ENCODE results near the gene OXNAD1. TPM values are rescaled to one million over a fixed set of nuclear protein-coding genes. Genes with fewer than 3 reads are reported as not detected.

The OXNAD1 gene
- total RNA-seq, 5 donors from 2014 or later (not counting 1 experiment from before 2014, with no cell fraction given): 78.5 to 218 (median 101) TPM

GRCh38 chr3:16264174-16264707, 771 bp upstream of the OXNAD1 start:
- H3K36me3 Mint-ChIP-seq: peaks cover 9% of the 10 kb centered on the region
- H3K36me3 ChIP-seq (ENCODE audit: control insufficient read depth in 2 of 2, extremely low read depth in 1 of 2, insufficient read depth in 1 of 2, low read length in 1 of 2): peaks cover 0 to 13% of the 10 kb centered on the region in 2 donors
- ChIA-PET POLR2A (interaction anchor here (0.5 to 3.0 kb wide), 13 partner anchors 17 to 1165 kb away, joined by 3 to 31 read pairs (median 4); partner anchors contain the start of gene RBSN (in 1 of the 2)), CTCF (interaction anchor here (0.5 to 8.4 kb wide), 10 partner anchors 16 to 1166 kb away, joined by 3 to 120 read pairs (median 4); partner anchors contain the start of gene CAPN7 (in 1 of the 2))
- DNase-seq: peak in 3 of 35 experiments; percentile 8 to 15 (median 9)
- peaks cover 15 to 17% of the 10 kb centered on the region in 2 experiments for H3K4me1 ChIP-seq (ENCODE audit: control insufficient read depth in 1 of 2, extremely low read depth in 1 of 2, insufficient read depth in 2 of 2, low read length in 2 of 2)
- no peaks in the 10 kb centered on the region for H3K27me3 Mint-ChIP-seq
- peak overlapping the region; percentile 97 to 99 for H3K27ac Mint-ChIP-seq
- peaks cover 40 to 46% (median 45%) of the 10 kb centered on the region in 3 donors for H3K4me1 Mint-ChIP-seq
- no peaks in the 10 kb centered on the region for H3K9me3 ChIP-seq
- H3K27me3 ChIP-seq (replicated peaks in 1 of 2; ENCODE audit: control insufficient read depth in 2 of 2, extremely low read depth in 1 of 2, insufficient read depth in 2 of 2, low read length in 1 of 2): no peaks in the 10 kb centered on the region
- H3K4me3 ChIP-seq (ENCODE audit: control insufficient read depth in 1 of 2, extremely low read depth in 1 of 2, low read length in 1 of 2): peak overlapping the region; percentile 84 to 93
- H3K9me3 Mint-ChIP-seq: no peaks in the 10 kb centered on the region
- no peak for ATAC-seq (replicated peaks in 1 of 4)
- peak overlapping the region; percentile 84 for H3K27ac ChIP-seq (ENCODE audit: low read length)
- H3K4me3 Mint-ChIP-seq: peak overlapping the region; percentile 94 to 97 (median 95)
- 0% methylated on average over 7 of the region's 21 CpGs for WGBS (ENCODE audit: insufficient coverage)

GRCh38 chr3:16265455-16265786, 409 bp downstream of the OXNAD1 start:
- WGBS (ENCODE audit: insufficient coverage): no CpG with 5 or more reads among the region's 6 CpGs
- no peaks in the 10 kb centered on the region for H3K9me3 ChIP-seq
- no peaks in the 10 kb centered on the region for H3K27me3 Mint-ChIP-seq
- no peaks in the 10 kb centered on the region for H3K9me3 Mint-ChIP-seq
- DNase-seq (no peak), ATAC-seq (replicated peaks in 1 of 4) (no peak)
- POLR2A ChIA-PET: interaction anchor here (0.7 to 3.0 kb wide), 7 partner anchors 16 to 246 kb away, joined by 3 to 31 read pairs (median 6); no protein-coding TSS in a partner anchor
- peak overlapping the region; percentile 97 to 99 for H3K27ac Mint-ChIP-seq
- H3K4me1 ChIP-seq (ENCODE audit: control insufficient read depth in 1 of 2, extremely low read depth in 1 of 2, insufficient read depth in 2 of 2, low read length in 2 of 2): peaks cover 15 to 17% of the 10 kb centered on the region in 2 experiments
- peak overlapping the region; percentile 84 for H3K27ac ChIP-seq (ENCODE audit: low read length)
- H3K36me3 Mint-ChIP-seq: peaks cover 10% of the 10 kb centered on the region
- peaks cover 38 to 45% (median 44%) of the 10 kb centered on the region in 3 donors for H3K4me1 Mint-ChIP-seq
- H3K27me3 ChIP-seq (replicated peaks in 1 of 2; ENCODE audit: control insufficient read depth in 2 of 2, extremely low read depth in 1 of 2, insufficient read depth in 2 of 2, low read length in 1 of 2): no peaks in the 10 kb centered on the region
- peak overlapping the region; percentile 94 to 97 (median 95) for H3K4me3 Mint-ChIP-seq
- peak overlapping the region; percentile 84 to 93 for H3K4me3 ChIP-seq (ENCODE audit: control insufficient read depth in 1 of 2, extremely low read depth in 1 of 2, low read length in 1 of 2)
- H3K36me3 ChIP-seq (ENCODE audit: control insufficient read depth in 2 of 2, extremely low read depth in 1 of 2, insufficient read depth in 1 of 2, low read length in 1 of 2): peaks cover 0 to 12% of the 10 kb centered on the region in 2 donors
- CTCF ChIA-PET: interaction anchor here (0.6 to 8.4 kb wide), 14 partner anchors 17 to 1167 kb away, joined by 3 to 120 read pairs (median 4); partner anchors contain the start of gene CAPN7 (in 1 of the 2)

- peaks cover 15 to 17% of the 10 kb centered on the region in 2 experiments for H3K4me1 ChIP-seq (ENCODE audit: control insufficient read depth in 1 of 2, extremely low read depth in 1 of 2, insufficient read depth in 2 of 2, low read length in 2 of 2)
- peaks cover 0 to 21% of the 10 kb centered on the region in 2 donors for H3K36me3 ChIP-seq (ENCODE audit: control insufficient read depth in 2 of 2, extremely low read depth in 1 of 2, insufficient read depth in 1 of 2, low read length in 1 of 2)
- ChIA-PET CTCF (interaction anchor here in 1 of 2 donors (0.6 to 8.4 kb wide), 9 partner anchors 22 to 884 kb away, joined by 3 to 120 read pairs (median 4); no protein-coding TSS in a partner anchor), POLR2A (interaction anchor here (0.6 to 3.0 kb wide), 6 partner anchors 20 to 805 kb away, joined by 3 to 31 read pairs (median 4); no protein-coding TSS in a partner anchor)
- H3K4me1 Mint-ChIP-seq: peaks cover 38 to 45% (median 42%) of the 10 kb centered on the region in 3 donors
- DNase-seq: no peak
- peak overlapping the region; percentile 21 to 65 for H3K27ac Mint-ChIP-seq
- H3K4me3 Mint-ChIP-seq: peak overlapping the region in 2 of 3 donors; percentile 19 to 94
- no peak for ATAC-seq (replicated peaks in 1 of 4)
- H3K9me3 ChIP-seq: no peaks in the 10 kb centered on the region
- WGBS (ENCODE audit: insufficient coverage): 100% methylated on average over 1 of the region's 3 CpGs
- H3K27ac ChIP-seq (ENCODE audit: low read length): no peak overlapping the region
- H3K36me3 Mint-ChIP-seq: peaks cover 19% of the 10 kb centered on the region
- no peaks in the 10 kb centered on the region for H3K27me3 Mint-ChIP-seq
- H3K9me3 Mint-ChIP-seq: no peaks in the 10 kb centered on the region
- H3K27me3 ChIP-seq (replicated peaks in 1 of 2; ENCODE audit: control insufficient read depth in 2 of 2, extremely low read depth in 1 of 2, insufficient read depth in 2 of 2, low read length in 1 of 2): no peaks in the 10 kb centered on the region
- no peak overlapping the region for H3K4me3 ChIP-seq (ENCODE audit: control insufficient read depth in 1 of 2, extremely low read depth in 1 of 2, low read length in 1 of 2)
Observed at GRCh38 chr3:16266714-16267113, 1.7 kb downstream of the OXNAD1 start.

- no peak overlapping the region for H3K27ac ChIP-seq (ENCODE audit: low read length)
- peaks cover 6 to 7% of the 10 kb centered on the region in 2 experiments for H3K4me1 ChIP-seq (ENCODE audit: control insufficient read depth in 1 of 2, extremely low read depth in 1 of 2, insufficient read depth in 2 of 2, low read length in 2 of 2)
- H3K36me3 ChIP-seq (ENCODE audit: control insufficient read depth in 2 of 2, extremely low read depth in 1 of 2, insufficient read depth in 1 of 2, low read length in 1 of 2): peaks cover 0 to 26% of the 10 kb centered on the region in 2 donors
- Mint-ChIP-seq H3K9me3 (no peaks in the 10 kb centered on the region), H3K27ac (no peak overlapping the region), H3K27me3 (no peaks in the 10 kb centered on the region), H3K4me1 (peaks cover 25 to 26% (median 25%) of the 10 kb centered on the region in 3 donors), H3K4me3 (no peak overlapping the region), H3K36me3 (peaks cover 39% of the 10 kb centered on the region)
- WGBS (ENCODE audit: insufficient coverage): 92% methylated on average over 6 of the region's 10 CpGs
- ATAC-seq (replicated peaks in 1 of 4) (no peak), DNase-seq (no peak)
- H3K4me3 ChIP-seq (ENCODE audit: control insufficient read depth in 1 of 2, extremely low read depth in 1 of 2, low read length in 1 of 2): no peak overlapping the region
- CTCF ChIA-PET: interaction anchor here (0.6 to 8.4 kb wide), 5 partner anchors 18 to 458 kb away, joined by 3 to 120 read pairs (median 3); no protein-coding TSS in a partner anchor
- POLR2A ChIA-PET: no interaction called here
- H3K9me3 ChIP-seq: no peaks in the 10 kb centered on the region
- no peaks in the 10 kb centered on the region for H3K27me3 ChIP-seq (replicated peaks in 1 of 2; ENCODE audit: control insufficient read depth in 2 of 2, extremely low read depth in 1 of 2, insufficient read depth in 2 of 2, low read length in 1 of 2)
Observed at GRCh38 chr3:16270855-16271254, 5.8 kb downstream of the OXNAD1 start.

- POLR2A ChIA-PET: interaction anchor here (0.6 to 0.8 kb wide), 6 partner anchors 10 to 575 kb away, joined by 3 to 9 read pairs (median 7); no protein-coding TSS in a partner anchor
- CTCF ChIA-PET: interaction anchor here (0.5 to 1.6 kb wide), 11 partner anchors 10 to 859 kb away, joined by 3 to 13 read pairs (median 5); no protein-coding TSS in a partner anchor
- H3K36me3 ChIP-seq (ENCODE audit: control insufficient read depth in 2 of 2, extremely low read depth in 1 of 2, insufficient read depth in 1 of 2, low read length in 1 of 2): peaks cover 0 to 31% of the 10 kb centered on the region in 2 donors
- no peak for ATAC-seq (replicated peaks in 1 of 4)
- no peak for DNase-seq
- Mint-ChIP-seq H3K4me3 (no peak overlapping the region), H3K27ac (no peak overlapping the region), H3K4me1 (peaks cover 7 to 9% (median 9%) of the 10 kb centered on the region in 3 donors), H3K9me3 (no peaks in the 10 kb centered on the region), H3K27me3 (no peaks in the 10 kb centered on the region), H3K36me3 (peaks cover 40% of the 10 kb centered on the region)
- H3K27me3 ChIP-seq (replicated peaks in 1 of 2; ENCODE audit: control insufficient read depth in 2 of 2, extremely low read depth in 1 of 2, insufficient read depth in 2 of 2, low read length in 1 of 2): no peaks in the 10 kb centered on the region
- no CpG with 5 or more reads among the region's 1 CpG for WGBS (ENCODE audit: insufficient coverage)
- no peak overlapping the region for H3K4me3 ChIP-seq (ENCODE audit: control insufficient read depth in 1 of 2, extremely low read depth in 1 of 2, low read length in 1 of 2)
- H3K9me3 ChIP-seq: no peaks in the 10 kb centered on the region
- H3K27ac ChIP-seq (ENCODE audit: low read length): no peak overlapping the region
- H3K4me1 ChIP-seq (ENCODE audit: control insufficient read depth in 1 of 2, extremely low read depth in 1 of 2, insufficient read depth in 2 of 2, low read length in 2 of 2): peaks cover 0 to 4% of the 10 kb centered on the region in 2 experiments
Observed at GRCh38 chr3:16272588-16272987, 7.6 kb downstream of the OXNAD1 start.

- no peaks in the 10 kb centered on the region for H3K27me3 Mint-ChIP-seq
- no peak for DNase-seq
- H3K9me3 Mint-ChIP-seq: no peaks in the 10 kb centered on the region
- peaks cover 0 to 39% of the 10 kb centered on the region in 2 donors for H3K36me3 ChIP-seq (ENCODE audit: control insufficient read depth in 2 of 2, extremely low read depth in 1 of 2, insufficient read depth in 1 of 2, low read length in 1 of 2)
- H3K27me3 ChIP-seq (replicated peaks in 1 of 2; ENCODE audit: control insufficient read depth in 2 of 2, extremely low read depth in 1 of 2, insufficient read depth in 2 of 2, low read length in 1 of 2): no peaks in the 10 kb centered on the region
- ChIA-PET POLR2A (interaction anchor here (0.6 to 1.0 kb wide), 3 partner anchors 15 to 550 kb away, joined by 3 to 6 read pairs (median 3); no protein-coding TSS in a partner anchor), CTCF (interaction anchor here in 1 of 2 donors (0.6 to 1.4 kb wide), 3 partner anchors 46 to 227 kb away, joined by 3 to 10 read pairs (median 6); no protein-coding TSS in a partner anchor)
- peaks cover 0 to 1% (median under 1%) of the 10 kb centered on the region in 3 donors for H3K4me1 Mint-ChIP-seq
- no peak overlapping the region for H3K4me3 Mint-ChIP-seq
- WGBS (ENCODE audit: insufficient coverage): no CpG with 5 or more reads among the region's 2 CpGs
- no peak overlapping the region for H3K27ac Mint-ChIP-seq
- no peak overlapping the region for H3K27ac ChIP-seq (ENCODE audit: low read length)
- H3K4me1 ChIP-seq (ENCODE audit: control insufficient read depth in 1 of 2, extremely low read depth in 1 of 2, insufficient read depth in 2 of 2, low read length in 2 of 2): no peaks in the 10 kb centered on the region
- H3K9me3 ChIP-seq: no peaks in the 10 kb centered on the region
- no peak overlapping the region for H3K4me3 ChIP-seq (ENCODE audit: control insufficient read depth in 1 of 2, extremely low read depth in 1 of 2, low read length in 1 of 2)
- ATAC-seq (replicated peaks in 1 of 4): no peak
- H3K36me3 Mint-ChIP-seq: peaks cover 40% of the 10 kb centered on the region
Observed at GRCh38 chr3:16273867-16274266, 8.9 kb downstream of the OXNAD1 start.

All from T-cell (primary cell).